Mammary epithelial cell (primary cell): ENCODE results near the gene SNN.

ENCODE experiments used
- CTCF ChIP-seq, 2 donors: IDR thresholded peaks in 1 of 2; conservative IDR thresholded peaks in 1 of 2; 2 replicates each; pipeline ENCODE4 v1.5.1; 2011 to 2012; ENCODE audit warnings: inconsistent platforms in 2 of 2, low read length in 2 of 2, mild to moderate bottlenecking in 2 of 2, control low read depth in 1 of 2, low read depth in 1 of 2; ENCODE audit not compliant: insufficient read depth in 1 of 2; ENCODE audit errors: extremely low read depth in 1 of 2
- EZH2 ChIP-seq: IDR thresholded peaks from 2 replicates; pipeline ENCODE4 v1.6.1; 2012; ENCODE audit warnings: low read length, inconsistent platforms, borderline replicate concordance

- no peak for TF ChIP-seq EZH2
- TF ChIP-seq CTCF (conservative IDR thresholded peaks at IDR 0.05 in 1 of 2, IDR thresholded peaks at IDR 0.05 in 1 of 2; ENCODE audit: extremely low read depth in 1 of 2, insufficient read depth in 1 of 2, low read depth in 1 of 2, low read length in 2 of 2), result no peak
Observed at GRCh38 chr16:11681976-11682654, 13.9 kb downstream of the SNN start.
